T47D (cell line): ENCODE results near the gene PTCHD4.
"Not testable (repeated sequence)": the region's sequence is repeated elsewhere in the genome, so short reads cannot be mapped to it uniquely, and the experiment has no call there.

Experiments
- DNase-seq, 2 experiments: peaks; one replicate each; pipeline versions ENCODE4 v3.0.0 to v3.0.0-alpha.2; 2011 to 2012; ENCODE audit warnings: low read depth in 1 of 2, low spot score in 1 of 2
- JUND ChIP-seq: IDR thresholded peaks from 2 replicates; pipeline ENCODE4 v1.6.1; 2012; ENCODE audit warnings: low read depth
- in situ Hi-C: cut with HindIII; loops from 2 replicates; pipeline ENCODE4 v1.10.0; 2016; ENCODE audit warnings: low sequenced_read_pairs, low pct_unique_long_range_greater_than_20kb

PTCHD4 gene

GRCh38 chr6:48111143-48111506 is at the start of gene PTCHD4:
TSS of gene PTCHD4 (minus strand) at chr6:48111197. CDS start at chr6:48068957, 42,240 bp downstream.
- DNase-seq = peak in 1 of 2 experiments; percentile 85
- in situ Hi-C loops = no loop called here
- no peak for TF ChIP-seq JUND

- peak in 1 of 2 experiments; percentile 66 for DNase-seq
- in situ Hi-C loops = no loop called here
These were observed 40.1 kb upstream of the PTCHD4 start for GRCh38 chr6:48151142-48151541.

DNA sequence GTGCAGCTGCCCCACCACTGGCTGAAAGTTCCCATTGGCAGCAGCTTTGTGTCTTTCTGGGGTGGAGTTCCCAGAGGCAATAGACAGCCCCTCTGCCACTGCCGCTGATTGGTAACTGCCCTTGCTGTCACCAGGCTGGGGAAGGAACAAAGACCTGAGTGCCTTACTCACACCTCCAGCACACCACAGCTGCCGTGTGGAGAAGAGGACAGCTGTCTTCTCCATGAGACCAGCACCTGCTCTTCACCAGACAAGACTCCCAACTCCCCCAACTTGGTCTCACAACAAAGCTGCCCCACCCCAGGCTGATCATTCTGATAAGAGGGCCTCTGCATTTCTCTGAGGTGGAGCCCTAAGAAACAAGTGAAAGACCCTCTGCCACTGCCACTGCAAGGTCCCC is 39.7 kb upstream of the PTCHD4 start:
- DNase-seq = peak in 1 of 2 experiments; percentile 24
- in situ Hi-C loops = no loop called here
- no peak for TF ChIP-seq JUND

More at GRCh38 chr6:48151142-48151541, 40.1 kb upstream of the PTCHD4 start:
- no peak for TF ChIP-seq JUND

DNA sequence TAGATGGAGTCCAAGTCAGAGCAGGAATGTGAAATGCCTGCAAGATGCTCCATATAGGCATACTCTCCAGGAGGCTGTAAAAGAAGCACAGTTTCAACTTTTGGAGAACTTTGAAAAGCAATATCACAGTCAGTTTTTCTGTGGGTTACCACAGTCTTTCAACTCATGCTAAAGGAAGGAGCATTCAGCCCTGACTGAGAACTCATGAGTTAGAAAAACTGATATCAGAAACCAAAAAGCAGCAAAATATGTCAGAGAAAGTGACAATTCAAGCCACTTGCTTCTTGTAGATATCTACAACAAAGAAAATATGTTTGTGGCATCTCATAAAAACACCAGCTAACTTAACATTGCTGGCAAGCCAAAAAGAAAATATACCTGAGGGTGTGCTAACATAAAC is 36.1 kb upstream of the PTCHD4 start:
- DNase-seq = no peak
- in situ Hi-C loops = no loop called here
- TF ChIP-seq JUND = no peak

DNA sequence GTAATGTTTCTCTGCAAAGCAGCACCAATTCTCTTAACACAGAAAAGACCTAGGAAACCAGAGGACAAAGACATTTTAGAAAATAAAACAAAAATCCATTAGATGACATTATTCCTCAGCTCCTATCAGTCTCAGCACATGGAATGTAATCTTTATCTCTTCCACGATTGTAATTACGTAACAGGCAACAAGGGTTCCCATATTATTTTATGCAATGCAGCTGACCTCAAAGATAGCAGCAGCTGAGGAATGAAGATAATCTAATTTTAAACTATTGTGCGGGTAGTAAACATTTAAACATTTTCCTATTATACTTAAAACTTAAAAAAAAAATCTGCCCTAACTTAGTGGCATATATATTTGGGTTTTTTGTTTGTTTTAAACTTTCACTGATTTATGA is 33.0 kb upstream of the PTCHD4 start:
- in situ Hi-C loops = no loop called here
- DNase-seq = no peak
- TF ChIP-seq JUND = no peak

DNA sequence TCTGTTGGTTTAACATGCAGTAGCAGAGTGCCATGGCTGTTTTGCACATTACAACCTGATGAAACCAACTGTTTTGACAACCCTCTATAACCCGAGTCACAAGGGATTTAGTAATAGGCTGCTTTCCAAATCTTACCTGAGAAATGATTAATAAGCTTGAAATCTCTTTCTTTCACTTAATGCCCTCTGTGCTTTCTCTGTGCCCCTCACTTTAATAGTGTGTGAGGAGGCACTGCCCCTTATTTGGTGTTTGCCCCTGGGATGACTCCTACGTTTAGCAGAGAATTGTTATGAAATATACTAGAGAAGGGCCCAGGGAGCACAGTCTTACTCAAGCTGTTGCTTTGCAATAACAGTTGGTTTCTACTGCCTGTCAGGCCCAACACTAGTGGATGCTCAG is 31.0 kb upstream of the PTCHD4 start:
- in situ Hi-C loops = no loop called here
- TF ChIP-seq JUND = no peak
- DNase-seq = no peak

DNA sequence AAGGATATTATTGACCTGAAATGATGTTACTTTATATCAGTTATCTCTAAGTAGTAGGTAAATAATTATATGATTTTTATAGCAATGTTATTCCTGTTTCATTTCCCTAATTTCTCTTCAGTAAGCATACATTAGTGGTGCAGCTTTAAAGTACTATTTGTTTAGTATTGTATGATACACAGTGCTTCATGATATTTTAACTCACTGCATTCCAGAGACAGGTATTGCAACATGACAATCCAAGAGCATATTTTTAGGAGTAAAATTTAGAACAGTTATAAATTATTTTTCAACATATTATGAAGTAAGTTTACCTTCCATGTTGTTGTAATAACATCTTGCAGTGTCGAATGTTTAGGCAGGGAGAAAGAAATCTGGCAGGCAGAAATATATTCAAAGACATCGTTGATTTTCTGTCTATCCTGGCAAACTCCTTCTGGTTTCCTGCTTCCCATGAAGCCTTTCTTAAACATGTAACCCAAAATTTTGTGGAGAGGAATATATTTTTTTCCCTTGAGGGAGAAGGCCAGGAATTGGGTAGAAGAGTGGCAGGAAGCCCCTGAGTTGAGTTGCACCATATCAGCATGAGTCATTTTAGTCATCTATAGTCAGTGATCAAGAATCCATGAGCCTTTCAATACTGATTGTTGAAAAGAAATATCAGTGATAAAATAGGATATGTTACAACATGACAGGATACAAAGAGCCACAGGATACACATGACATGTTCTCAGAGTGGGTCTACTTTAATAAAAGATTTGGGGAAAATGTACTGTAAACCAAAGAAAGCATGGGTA is 29.0 kb upstream of the PTCHD4 start:
- in situ Hi-C loops = no loop called here
- no peak for TF ChIP-seq JUND
- no peak for DNase-seq

- no peak for DNase-seq
- no peak for TF ChIP-seq JUND
- in situ Hi-C loops = no loop called here
These were observed 25.9 kb upstream of the PTCHD4 start for GRCh38 chr6:48136856-48137255.

- DNase-seq = no peak
- in situ Hi-C loops = no loop called here
- no peak for TF ChIP-seq JUND
These were observed 24.5 kb upstream of the PTCHD4 start for GRCh38 chr6:48135323-48136084.

DNA sequence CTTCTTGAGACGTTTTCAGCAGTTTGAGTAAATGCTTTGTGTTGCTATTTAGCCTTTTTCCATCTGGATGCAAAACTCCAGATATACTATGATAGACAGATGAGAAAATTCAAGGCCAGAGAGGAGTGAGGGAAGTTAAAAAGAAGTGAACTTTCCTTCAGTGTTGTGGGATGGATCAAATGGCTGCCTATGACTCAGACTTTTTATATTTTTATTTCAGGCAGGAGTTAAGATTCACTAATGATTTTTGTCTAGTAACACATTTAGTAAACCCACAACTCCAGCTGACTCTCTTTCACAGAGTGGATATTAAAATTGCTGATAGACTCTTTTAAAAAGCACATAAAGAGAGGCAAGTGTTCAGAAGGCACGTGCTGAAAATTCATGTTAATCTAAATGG is 23.2 kb upstream of the PTCHD4 start:
- TF ChIP-seq JUND = no peak
- in situ Hi-C loops = no loop called here
- DNase-seq = no peak

DNA sequence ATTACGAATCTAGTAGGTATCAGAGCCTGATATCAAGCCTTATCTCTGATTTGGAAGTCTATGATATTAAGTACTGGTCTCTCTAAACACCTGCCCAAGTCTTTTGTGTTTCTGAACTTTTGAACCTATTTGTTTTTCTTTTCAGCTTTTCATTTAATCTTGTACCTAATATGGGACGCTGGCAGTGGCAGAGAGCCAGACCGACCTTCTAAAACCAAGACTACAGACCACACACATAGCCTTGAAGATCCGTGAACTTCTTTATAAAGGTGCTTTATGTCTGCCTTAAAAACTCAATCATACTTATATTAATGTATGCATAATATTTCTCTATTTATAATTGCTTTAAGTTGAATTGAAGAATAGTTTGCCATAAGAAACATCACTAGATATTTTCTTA is 12.6 kb upstream of the PTCHD4 start:
- TF ChIP-seq JUND = no peak
- no peak for DNase-seq
- in situ Hi-C loops = no loop called here

DNA sequence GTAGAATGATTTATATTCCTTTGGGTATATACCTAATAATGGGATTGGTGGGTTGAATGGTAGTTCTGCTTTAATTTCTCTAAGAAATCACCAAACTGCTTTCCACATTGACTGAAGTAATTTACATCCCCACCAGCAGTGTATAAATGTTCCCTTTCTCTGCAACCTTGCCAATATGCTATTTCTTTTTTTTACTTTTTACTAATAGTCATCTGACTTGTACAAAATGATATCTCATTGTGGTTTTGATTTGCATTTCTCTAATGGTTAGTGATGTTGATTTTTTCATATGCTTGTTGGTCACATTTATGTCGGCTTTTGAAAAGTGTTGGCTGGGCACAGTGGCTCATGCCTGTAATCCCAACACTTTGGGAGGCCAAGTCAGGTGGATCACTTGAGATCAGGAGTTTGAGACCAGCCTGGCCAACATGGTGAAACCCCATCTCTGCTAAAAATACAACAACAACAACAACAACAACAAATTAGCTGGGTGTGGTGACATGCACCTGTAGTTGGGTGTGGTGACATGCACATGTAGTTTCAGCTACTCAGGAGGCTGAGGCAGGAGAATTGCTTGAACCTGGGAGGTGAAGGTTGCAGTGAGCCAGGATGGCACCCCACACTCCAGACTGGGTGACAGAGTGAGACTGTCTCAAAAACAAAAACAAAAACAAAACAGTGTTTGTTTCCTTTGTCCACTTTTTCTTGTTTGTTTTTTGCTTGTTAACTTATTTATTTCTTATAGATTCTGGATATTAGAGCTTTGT is 11.2 kb upstream of the PTCHD4 start:
- in situ Hi-C loops, DNase-seq: not testable (repeated sequence)
